ENCODE data around the gene DICER1.

DNA sequence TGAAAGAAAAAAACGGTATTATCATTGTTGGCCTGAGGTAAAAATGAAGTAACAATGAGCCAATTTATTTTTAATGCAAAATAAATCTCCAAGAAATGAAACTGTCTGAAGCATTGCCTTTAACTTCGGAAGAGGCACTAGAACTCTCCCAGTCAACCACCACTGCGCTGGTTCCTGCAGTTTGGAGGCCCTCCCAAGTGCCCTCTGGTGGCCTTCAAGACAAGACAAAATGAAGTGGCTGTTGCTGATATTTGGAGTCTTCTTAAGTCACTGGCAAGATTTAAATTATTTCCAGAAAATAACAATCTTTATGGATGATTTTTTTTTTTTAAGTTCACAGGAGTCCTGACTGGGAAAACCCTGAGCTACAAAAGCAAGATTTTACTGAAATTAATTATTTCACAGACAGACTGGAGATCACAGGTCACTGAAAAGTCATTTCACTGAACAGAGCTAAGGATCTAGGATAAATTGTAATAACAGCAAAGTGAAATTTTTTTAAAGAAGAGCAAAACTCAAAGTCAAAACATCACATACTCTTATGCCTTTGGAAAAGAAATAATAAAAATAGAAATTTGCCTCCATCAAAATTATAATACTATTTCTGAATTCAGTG lies 58.2 kb downstream of the DICER1 start:
- no peak for TF ChIP-seq ATF2 (CRISPR knock-in tag; IDR thresholded peaks at IDR 0.05)
- TF ChIP-seq, protein P1, sequence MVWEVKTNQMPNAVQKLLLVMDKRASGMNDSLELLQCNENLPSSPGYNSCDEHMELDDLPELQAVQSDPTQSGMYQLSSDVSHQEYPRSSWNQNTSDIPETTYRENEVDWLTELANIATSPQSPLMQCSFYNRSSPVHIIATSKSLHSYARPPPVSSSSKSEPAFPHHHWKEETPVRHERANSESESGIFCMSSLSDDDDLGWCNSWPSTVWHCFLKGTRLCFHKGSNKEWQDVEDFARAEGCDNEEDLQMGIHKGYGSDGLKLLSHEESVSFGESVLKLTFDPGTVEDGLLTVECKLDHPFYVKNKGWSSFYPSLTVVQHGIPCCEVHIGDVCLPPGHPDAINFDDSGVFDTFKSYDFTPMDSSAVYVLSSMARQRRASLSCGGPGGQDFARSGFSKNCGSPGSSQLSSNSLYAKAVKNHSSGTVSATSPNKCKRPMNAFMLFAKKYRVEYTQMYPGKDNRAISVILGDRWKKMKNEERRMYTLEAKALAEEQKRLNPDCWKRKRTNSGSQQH (CRISPR knock-in tag; IDR thresholded peaks at IDR 0.05) = no peak
- TF ChIP-seq POLR2AphosphoS5 (IDR thresholded peaks at IDR 0.05; ENCODE audit: control insufficient read depth, insufficient read depth, low read depth, low read length) = no peak
- no peak for TF ChIP-seq RBBP5 (IDR thresholded peaks at IDR 0.05; ENCODE audit: borderline replicate concordance, insufficient read depth, low read length, poor library complexity, severe bottlenecking)
- TF ChIP-seq RNF2 (IDR thresholded peaks at IDR 0.05) = no peak

Measured in K562 (cell line).